KOPT-K1 (cell line): Measurements from ENCODE around the gene PHF10.

ENCODE experiments used
- H3K27ac ChIP-seq: fragments of 200-600 bp; sonication (generic); 2 replicates; pipeline ENCODE4 v1.5.1; 2016; ENCODE audit warnings: antibody characterized with exemption, mild to moderate bottlenecking, low read depth, low read length; ENCODE audit not compliant: poor library complexity, severe bottlenecking
- H3K36me3 ChIP-seq: fragments of 200-600 bp; sonication (generic); 2 replicates; pipeline ENCODE4 v1.5.1; 2017; ENCODE audit warnings: antibody characterized with exemption, mild to moderate bottlenecking, low read length, moderate library complexity; ENCODE audit not compliant: insufficient read depth
- H3K9me3 ChIP-seq: fragments of 200-600 bp; sonication (generic); 2 replicates; pipeline ENCODE4 v1.5.1; 2017; ENCODE audit warnings: antibody characterized with exemption, low read length, mild to moderate bottlenecking; ENCODE audit not compliant: insufficient read depth, poor library complexity, severe bottlenecking

PHF10 gene

GRCh38 chr6:169729961-169730360 is 5.7 kb upstream of the PHF10 start:
- no peak overlapping the region for H3K27ac ChIP-seq
- H3K9me3 ChIP-seq: no peaks in the 10 kb centered on the region
- no peaks in the 10 kb centered on the region for H3K36me3 ChIP-seq

GRCh38 chr6:169726963-169727362 is 2.7 kb upstream of the PHF10 start:
- Histone ChIP-seq H3K9me3 (no peaks in the 10 kb centered on the region), H3K27ac (no peak overlapping the region), H3K36me3 (no peaks in the 10 kb centered on the region)

DNA sequence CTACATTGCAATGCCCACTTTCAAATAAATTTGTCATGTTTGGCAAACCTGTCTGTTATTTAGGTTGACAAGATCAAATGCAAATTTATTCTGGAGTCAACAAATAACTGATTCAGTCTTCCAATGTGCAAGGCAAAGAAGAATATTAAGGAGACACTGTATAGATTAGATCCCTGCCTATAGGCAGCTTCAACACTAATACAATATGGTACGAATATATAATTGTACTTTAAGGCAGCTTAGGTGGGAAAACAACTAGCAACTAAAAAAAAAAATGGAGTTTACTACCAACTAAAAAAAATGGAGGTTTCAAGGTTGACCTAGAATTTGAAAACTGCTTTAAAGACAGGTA is 1.7 kb upstream of the PHF10 start:
- H3K9me3 ChIP-seq: no peaks in the 10 kb centered on the region
- no peak overlapping the region for H3K27ac ChIP-seq
- no peaks in the 10 kb centered on the region for H3K36me3 ChIP-seq

DNA sequence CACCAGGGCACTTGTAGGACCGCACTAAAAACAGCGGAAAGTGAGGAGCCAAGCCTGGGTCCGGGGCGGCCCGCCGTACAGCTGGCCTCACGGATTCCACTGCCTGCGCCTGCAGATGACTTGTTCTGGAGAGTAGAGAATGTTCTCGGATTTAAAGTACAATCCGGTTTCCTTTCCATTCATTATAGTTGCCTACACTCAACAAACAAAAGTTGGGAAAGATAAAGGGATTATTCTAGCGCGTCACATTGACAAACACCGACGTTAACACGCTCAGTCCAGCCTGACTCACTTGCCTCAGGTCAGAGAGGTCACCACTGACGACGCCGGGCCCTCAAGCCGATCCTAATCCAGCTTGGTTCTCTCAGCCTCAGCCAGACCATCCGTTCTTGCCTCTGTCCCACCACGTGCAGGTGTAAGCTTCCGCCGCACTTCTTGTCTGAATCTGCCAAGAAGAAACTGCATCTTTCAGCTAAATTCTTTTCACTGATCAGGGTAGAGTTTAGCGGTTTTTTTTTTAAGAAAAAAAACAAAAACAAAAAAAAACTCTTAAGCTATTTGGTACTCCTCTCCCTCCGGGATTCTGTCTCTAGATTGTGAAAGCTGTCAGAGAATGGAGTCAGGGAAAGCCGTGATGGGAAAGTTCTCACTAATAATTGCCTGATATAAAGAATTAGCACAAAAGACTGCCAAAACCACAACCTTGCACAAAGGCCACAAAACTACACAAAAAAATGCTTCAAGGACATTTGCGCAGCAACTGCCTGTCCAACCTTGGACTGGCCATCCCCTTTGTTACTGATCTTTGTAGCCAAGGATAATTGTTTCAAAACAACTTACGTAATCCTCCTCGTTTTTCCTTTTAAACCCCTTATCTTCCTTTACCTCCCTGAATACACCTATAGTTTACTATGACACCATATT is 1.1 kb upstream of the PHF10 start:
- Histone ChIP-seq H3K9me3 (no peaks in the 10 kb centered on the region), H3K27ac (peak overlapping the region; percentile 35), H3K36me3 (peaks cover 2% of the 10 kb centered on the region; the same call in 1 of the 2 replicates)

GRCh38 chr6:169723991-169724493 is 258 bp downstream of the PHF10 start:
- H3K36me3 ChIP-seq: peaks cover 10% of the 10 kb centered on the region; the same call in 1 of the 2 replicates
- no peaks in the 10 kb centered on the region for H3K9me3 ChIP-seq
- H3K27ac ChIP-seq: peak overlapping the region; percentile 42

DNA sequence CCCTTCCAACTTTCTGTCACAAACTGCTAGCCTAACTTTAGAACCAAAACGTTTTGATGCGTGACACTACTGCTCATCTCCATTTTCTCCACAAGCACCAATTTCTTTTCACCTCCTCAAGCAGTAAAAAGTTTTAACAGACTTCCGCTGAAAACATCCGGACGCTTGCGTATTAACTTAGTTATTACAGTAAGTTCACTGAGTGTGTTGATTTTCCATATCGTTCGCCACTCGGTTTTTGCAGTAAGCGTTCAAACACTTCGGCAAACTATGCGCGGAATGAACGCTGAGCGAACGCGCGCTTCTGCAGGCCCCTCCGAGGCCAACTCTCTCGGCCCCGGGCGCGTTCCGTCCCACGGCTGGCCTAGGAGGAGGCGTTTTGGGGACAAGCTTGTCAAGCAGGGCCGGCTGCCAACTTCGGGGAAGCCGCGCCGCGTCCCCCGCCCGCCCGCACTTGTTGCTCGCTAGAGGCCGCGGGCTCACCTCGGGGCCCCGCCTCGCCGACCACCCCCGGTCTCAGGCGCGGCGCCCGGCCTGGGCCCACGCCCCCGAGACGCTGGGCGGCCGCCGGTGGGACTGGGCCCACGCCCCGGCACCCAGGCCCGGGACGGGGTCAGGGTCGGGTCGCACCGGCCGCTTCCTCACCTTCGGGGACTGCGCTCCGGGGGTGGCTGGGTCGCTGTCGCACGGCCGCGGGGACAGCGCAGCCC is 945 bp downstream of the PHF10 start:
- peak overlapping the region; percentile 65 for H3K27ac ChIP-seq
- peaks cover 12% of the 10 kb centered on the region for H3K36me3 ChIP-seq
- H3K9me3 ChIP-seq: no peaks in the 10 kb centered on the region

GRCh38 chr6:169722362-169723199 is 1.7 kb downstream of the PHF10 start:
- Histone ChIP-seq H3K27ac (peak overlapping the region; percentile 65), H3K9me3 (no peaks in the 10 kb centered on the region), H3K36me3 (peaks cover 20% of the 10 kb centered on the region)

DNA sequence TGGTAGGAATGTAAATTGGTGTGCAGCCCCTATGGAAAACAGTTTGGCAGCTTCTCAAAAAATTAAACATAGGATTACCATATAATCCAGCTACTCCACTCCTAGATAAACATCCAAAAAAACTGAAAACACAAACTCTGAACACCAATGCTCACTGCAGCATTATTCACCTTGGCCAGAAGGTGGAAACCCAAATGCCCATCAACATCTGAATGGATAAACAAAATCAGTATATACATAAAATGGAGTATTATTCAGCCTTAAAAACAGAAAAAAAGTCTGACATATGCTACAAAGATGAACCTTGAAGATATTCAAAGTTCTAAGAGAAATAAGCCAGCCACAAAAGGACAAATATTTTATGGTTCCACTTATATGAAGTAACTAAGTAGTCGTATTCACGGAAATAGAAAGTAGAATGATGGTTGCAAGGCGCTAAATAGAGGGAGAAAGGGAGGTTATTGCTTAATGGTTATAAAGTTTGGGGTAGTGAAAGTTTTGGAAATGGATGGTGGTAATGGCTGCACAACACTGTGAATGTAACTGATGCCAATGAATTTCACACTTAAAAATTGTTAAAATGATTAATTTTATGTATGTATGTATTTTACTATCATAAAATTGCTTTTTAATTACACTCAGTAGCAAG is 4.0 kb downstream of the PHF10 start:
- Histone ChIP-seq H3K9me3 (no peaks in the 10 kb centered on the region), H3K27ac (no peak overlapping the region), H3K36me3 (peaks cover 42% of the 10 kb centered on the region)

GRCh38 chr6:169719117-169719516 is 5.2 kb downstream of the PHF10 start:
- Histone ChIP-seq H3K36me3 (peaks cover 54% of the 10 kb centered on the region), H3K9me3 (no peaks in the 10 kb centered on the region), H3K27ac (no peak overlapping the region)

GRCh38 chr6:169714595-169714994 is 9.7 kb downstream of the PHF10 start:
- H3K9me3 ChIP-seq: no peaks in the 10 kb centered on the region
- peaks cover 88% of the 10 kb centered on the region for H3K36me3 ChIP-seq
- no peak overlapping the region for H3K27ac ChIP-seq

GRCh38 chr6:169714178-169714577 is 10.1 kb downstream of the PHF10 start:
- peaks cover 89% of the 10 kb centered on the region for H3K36me3 ChIP-seq
- no peaks in the 10 kb centered on the region for H3K9me3 ChIP-seq
- H3K27ac ChIP-seq: no peak overlapping the region

- H3K9me3 ChIP-seq: no peaks in the 10 kb centered on the region
- H3K27ac ChIP-seq: no peak overlapping the region
- peaks cover 92% of the 10 kb centered on the region for H3K36me3 ChIP-seq
Observed at GRCh38 chr6:169710009-169710408, 14.3 kb downstream of the PHF10 start.

DNA sequence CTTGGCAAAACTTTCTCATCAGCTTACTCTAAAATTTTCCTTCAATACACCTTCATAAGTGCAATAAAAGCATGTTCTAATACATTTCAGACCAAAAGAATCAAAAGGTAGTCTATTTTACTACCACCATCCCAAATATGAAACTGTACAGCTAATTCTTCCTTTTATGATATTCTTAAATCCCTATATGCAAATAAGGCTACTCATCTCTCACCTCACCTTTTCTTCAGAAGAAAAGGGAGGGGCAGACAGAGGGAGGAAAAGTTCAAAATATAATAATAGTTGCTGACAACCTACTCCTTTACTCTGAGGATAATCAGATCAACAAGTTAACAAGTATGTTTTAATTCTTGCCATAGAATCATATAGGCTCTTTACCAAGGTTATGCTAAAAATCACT is 15.0 kb downstream of the PHF10 start:
- H3K27ac ChIP-seq: no peak overlapping the region
- H3K36me3 ChIP-seq: peaks cover 92% of the 10 kb centered on the region
- H3K9me3 ChIP-seq: no peaks in the 10 kb centered on the region

DNA sequence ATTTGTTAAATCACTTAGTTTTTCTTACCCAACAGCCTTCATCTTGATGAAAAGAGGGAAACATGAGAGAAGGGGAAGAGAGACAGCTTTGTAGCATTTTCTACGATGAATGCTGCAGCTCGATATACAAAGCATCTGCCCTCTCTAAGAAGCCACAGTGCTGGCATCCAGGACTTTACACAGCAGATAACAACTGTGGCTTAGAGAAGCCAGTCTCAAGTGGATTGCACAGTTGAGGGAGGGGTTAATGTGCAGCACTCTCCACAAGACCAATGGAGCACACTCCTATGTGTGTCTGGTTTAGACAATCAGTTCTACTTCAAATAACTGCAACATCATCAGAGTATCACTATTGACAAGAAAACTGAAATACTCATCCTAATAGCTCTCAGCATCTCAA is 16.5 kb downstream of the PHF10 start:
- H3K9me3 ChIP-seq: no peaks in the 10 kb centered on the region
- peaks cover 95% of the 10 kb centered on the region for H3K36me3 ChIP-seq
- no peak overlapping the region for H3K27ac ChIP-seq
